ENCODE measurements around the gene UAP1L1.

Gene UAP1L1

DNA sequence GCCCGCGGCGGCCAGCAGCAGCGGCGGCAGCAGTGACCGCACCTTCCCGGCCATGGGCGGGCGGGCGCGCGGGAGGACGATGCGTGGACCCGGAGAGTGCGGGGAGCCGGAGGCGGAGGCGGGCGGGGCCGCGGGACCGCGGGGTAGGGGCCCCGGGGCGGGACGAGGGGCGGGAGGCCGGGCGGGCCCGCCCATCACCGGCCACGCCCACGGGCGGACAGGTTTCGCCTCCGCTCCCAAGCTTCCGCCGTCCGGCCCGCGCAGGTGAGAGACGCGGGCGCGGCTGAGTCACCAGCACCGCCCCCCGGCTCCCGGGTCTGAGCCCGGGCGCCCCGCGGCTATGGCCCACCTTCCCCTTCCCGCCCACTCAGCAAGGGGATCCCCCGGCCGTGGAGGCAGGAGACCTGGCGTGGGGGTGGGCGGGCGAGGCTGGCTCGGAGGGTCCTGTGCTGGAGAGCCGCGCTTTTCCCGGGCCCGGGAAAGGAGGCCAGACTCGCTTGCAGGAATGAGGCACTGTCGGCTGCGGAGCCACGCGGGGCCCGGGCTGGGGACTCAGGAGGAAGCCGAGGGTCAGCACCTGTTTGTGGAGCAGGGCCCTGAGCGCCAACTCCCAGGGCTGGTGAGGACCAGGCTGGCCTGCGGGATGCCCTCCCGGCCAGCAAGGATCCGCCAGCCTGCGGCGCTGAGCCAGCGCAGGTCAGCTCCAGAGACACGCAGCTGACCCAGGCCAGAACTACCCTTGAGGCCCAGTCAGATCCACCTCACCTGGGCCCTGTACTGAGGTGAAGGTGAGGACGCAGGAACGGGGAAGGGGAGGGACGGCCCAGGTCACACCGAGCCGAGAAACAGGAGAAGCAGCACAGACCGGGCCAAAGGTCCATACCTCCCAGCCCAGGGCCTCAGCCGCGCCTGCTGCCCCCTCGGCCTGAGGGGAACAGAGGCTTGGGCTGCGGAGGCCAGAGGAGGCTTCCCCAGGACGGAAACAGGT, 23.1 kb upstream of the UAP1L1 start, which contains the start of gene ENTPD2:
TSS of gene ENTPD2 (minus strand) at position 118 of the 988 bp plus-strand sequence. CDS start at position 54, 64 bp downstream.
- TF ChIP-seq, protein P1, sequence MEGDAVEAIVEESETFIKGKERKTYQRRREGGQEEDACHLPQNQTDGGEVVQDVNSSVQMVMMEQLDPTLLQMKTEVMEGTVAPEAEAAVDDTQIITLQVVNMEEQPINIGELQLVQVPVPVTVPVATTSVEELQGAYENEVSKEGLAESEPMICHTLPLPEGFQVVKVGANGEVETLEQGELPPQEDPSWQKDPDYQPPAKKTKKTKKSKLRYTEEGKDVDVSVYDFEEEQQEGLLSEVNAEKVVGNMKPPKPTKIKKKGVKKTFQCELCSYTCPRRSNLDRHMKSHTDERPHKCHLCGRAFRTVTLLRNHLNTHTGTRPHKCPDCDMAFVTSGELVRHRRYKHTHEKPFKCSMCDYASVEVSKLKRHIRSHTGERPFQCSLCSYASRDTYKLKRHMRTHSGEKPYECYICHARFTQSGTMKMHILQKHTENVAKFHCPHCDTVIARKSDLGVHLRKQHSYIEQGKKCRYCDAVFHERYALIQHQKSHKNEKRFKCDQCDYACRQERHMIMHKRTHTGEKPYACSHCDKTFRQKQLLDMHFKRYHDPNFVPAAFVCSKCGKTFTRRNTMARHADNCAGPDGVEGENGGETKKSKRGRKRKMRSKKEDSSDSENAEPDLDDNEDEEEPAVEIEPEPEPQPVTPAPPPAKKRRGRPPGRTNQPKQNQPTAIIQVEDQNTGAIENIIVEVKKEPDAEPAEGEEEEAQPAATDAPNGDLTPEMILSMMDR (IDR thresholded peaks at IDR 0.05): no peak
- Histone ChIP-seq H3K27ac (no peak within 1 kb of the TSS), H3K36me3 (no peaks in the 10 kb centered on the region), H3K4me3 (ENCODE audit: low read depth in 1 of 2, low read length in 1 of 2) (peak within 1 kb of the TSS; percentile 48 to 59), H3K27me3 (peaks cover 72% of the 10 kb centered on the region), H3K4me1 (ENCODE audit: control insufficient read depth in 1 of 2, insufficient read depth in 1 of 2, low read depth in 1 of 2, low read length in 1 of 2) (peaks cover 33 to 42% of the 10 kb centered on the region in 2 experiments), H3K9me3 (no peaks in the 10 kb centered on the region)

DNA sequence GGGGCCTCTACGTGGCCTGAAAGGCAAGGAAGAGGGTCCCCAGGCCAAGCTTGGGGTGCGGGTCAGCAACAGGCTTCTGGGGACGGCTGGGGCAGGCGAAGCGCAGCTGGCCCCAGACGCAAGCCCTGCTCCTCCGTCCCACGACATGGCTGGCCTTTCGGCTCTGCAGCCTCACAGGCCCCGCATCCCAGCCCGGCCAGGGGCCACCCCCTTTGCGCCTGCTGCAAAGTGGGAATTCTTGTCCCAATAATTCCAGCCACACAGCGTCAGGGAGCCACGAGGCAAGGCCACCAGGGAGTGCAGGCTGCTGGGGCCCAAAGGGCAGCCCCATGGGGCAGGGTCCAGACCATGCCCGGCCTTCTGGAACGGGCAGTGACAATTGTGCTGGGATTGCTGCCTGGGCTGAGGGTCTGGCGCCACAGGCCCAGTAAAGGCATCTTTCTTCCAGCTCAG, 22.4 kb upstream of the UAP1L1 start:
- H3K4me3 ChIP-seq (ENCODE audit: low read depth in 1 of 2, low read length in 1 of 2): no peak overlapping the region

DNA sequence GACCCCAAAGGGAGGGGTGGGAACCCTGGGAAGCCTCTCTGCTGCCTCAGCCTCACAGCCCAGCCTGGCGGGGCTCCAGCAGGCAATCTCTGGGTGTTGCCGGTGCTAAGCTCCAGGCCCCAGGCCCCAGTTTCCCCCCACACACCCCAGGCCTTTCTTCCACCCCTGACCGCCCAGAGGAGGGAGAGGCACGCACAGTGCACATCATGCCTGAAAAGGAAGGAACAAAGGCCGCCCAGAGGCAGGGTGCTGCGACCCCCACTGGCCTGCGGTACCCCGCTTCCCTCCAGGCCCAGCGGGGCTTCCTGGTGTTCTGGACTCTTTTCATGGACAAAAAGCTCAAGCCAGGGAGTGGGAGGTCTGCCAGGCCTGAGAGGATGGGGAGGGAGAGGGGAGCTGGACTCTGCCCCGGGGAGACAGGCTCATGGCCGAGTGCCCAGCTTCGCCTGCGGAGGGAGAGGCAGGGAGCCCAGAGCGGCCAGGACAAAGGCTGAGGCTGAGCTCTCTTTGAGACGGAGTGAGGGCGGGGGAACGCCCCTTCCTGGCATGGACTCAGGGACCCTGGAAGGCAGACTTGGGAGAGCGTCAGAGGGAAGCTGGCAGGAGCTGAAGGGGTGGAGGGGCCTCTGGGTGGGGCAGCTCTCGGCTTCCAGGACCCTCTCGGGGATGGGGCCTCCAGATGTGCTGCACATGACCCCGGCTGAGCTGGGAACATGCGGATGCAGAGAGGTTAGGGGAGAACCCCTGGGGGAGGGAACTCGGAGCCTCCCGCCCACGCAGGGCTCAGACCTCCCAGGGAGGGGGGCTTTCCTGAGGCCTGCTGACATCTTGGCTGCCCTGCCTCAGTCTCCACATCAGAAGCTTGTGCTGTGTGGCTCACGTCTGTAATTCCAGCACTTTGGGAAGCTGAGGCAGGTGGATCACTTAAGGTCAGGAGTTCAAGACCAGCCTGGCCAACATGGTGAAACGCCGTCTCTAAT, 21.6 kb upstream of the UAP1L1 start:
- TF ChIP-seq, protein P1 (IDR thresholded peaks at IDR 0.05): no peak
- no peaks in the 10 kb centered on the region for H3K36me3 ChIP-seq
- H3K27ac ChIP-seq: no peak overlapping the region
- no peak overlapping the region for H3K4me3 ChIP-seq (ENCODE audit: low read depth in 1 of 2, low read length in 1 of 2)
- peaks cover 35 to 45% of the 10 kb centered on the region in 2 experiments for H3K4me1 ChIP-seq (ENCODE audit: control insufficient read depth in 1 of 2, insufficient read depth in 1 of 2, low read depth in 1 of 2, low read length in 1 of 2)
- peaks cover 57% of the 10 kb centered on the region for H3K27me3 ChIP-seq
- no peaks in the 10 kb centered on the region for H3K9me3 ChIP-seq

More for the DNA sequence above, 22.4 kb upstream of the UAP1L1 start:
- Histone ChIP-seq H3K4me1 (ENCODE audit: control insufficient read depth in 1 of 2, insufficient read depth in 1 of 2, low read depth in 1 of 2, low read length in 1 of 2) (peaks cover 35 to 45% of the 10 kb centered on the region in 2 experiments), H3K27ac (no peak overlapping the region), H3K36me3 (no peaks in the 10 kb centered on the region), H3K9me3 (no peaks in the 10 kb centered on the region), H3K27me3 (peaks cover 64% of the 10 kb centered on the region)
- TF ChIP-seq, protein P1 (IDR thresholded peaks at IDR 0.05): no peak

DNA sequence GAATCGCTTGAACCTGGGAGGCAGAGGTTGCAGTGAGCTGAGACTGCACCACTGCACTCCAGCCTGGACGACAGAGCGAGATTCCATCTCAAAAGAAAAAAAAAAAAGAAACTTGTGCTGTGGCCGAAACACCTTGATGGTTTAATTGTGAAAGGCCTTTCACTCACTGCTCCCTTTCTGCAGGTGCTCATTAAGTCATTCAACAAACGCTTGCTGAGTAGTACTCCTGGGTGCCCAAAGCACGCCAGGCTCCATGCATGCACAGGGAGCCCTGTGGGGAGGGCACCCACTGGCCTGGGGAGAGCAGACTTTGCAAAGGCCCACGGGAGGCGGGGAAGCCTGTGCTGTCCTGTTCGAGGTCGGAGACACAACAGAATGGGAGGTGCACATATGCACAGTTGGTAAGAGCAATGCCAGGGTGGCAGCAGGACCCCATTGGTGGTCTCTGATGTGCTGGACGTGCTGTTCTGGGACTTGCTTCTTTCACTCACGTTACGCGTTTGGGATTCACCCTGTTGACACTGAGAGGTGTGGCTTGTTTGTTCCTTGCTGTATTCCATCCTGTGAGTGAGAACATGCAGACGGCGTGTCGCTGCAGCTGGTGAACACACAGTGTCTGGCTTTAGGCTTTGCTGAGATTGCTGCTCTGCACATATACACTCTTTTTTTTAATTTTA, 20.4 kb upstream of the UAP1L1 start:
- H3K4me1 ChIP-seq (ENCODE audit: control insufficient read depth in 1 of 2, insufficient read depth in 1 of 2, low read depth in 1 of 2, low read length in 1 of 2): peaks cover 35 to 45% of the 10 kb centered on the region in 2 experiments
- no peaks in the 10 kb centered on the region for H3K36me3 ChIP-seq
- no peak overlapping the region for H3K4me3 ChIP-seq (ENCODE audit: low read depth in 1 of 2, low read length in 1 of 2)
- H3K27ac ChIP-seq: no peak overlapping the region
- TF ChIP-seq, protein P1 (IDR thresholded peaks at IDR 0.05): no peak
- H3K9me3 ChIP-seq: no peaks in the 10 kb centered on the region
- peaks cover 48% of the 10 kb centered on the region for H3K27me3 ChIP-seq

DNA sequence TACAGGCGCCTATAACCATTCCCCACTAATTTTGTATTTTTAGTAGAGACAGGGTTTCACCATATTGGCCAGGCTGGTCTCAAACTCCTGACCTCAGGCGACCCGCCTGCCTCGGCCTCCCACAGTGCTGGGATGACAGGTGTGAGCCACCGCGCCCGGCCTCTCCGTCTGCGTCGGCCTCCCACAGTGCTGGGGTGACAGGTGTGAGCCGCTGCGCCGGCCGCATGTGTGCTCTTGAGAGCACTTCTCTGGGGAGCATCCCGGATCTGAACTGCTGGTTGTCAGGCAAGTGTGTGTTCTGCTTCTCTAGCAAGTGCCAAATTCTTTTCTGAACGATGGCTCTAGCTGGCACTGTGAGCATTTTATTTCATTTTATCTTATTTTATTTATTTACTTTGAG, 19.8 kb upstream of the UAP1L1 start:
- Histone ChIP-seq H3K4me3 (ENCODE audit: low read depth in 1 of 2, low read length in 1 of 2) (no peak overlapping the region), H3K27me3 (peaks cover 46% of the 10 kb centered on the region), H3K27ac (no peak overlapping the region), H3K36me3 (no peaks in the 10 kb centered on the region), H3K9me3 (no peaks in the 10 kb centered on the region), H3K4me1 (ENCODE audit: control insufficient read depth in 1 of 2, insufficient read depth in 1 of 2, low read depth in 1 of 2, low read length in 1 of 2) (peaks cover 32 to 39% of the 10 kb centered on the region in 2 experiments)
- TF ChIP-seq, protein P1 (IDR thresholded peaks at IDR 0.05): no peak

Measured in neutrophil (primary cell).